Chondrocyte (in vitro differentiated cells): ENCODE results near the gene ENAM. TPM values are rescaled to one million over a fixed set of nuclear protein-coding genes. Genes with fewer than 3 reads are reported as not detected.

ENCODE experiments used
- DNase-seq: peaks from one replicate; pipeline ENCODE4 v3.0.0; 2021; ENCODE audit warnings: mixed read lengths, low spot score
- H3K27ac Mint-ChIP-seq: one replicate; pipeline ENCODE4 v1.8.0; 2021; ENCODE audit warnings: mild to moderate bottlenecking, moderate library complexity, mixed read lengths; ENCODE audit not compliant: unreplicated experiment
- H3K27me3 Mint-ChIP-seq: 2 replicates; pipeline ENCODE4 v1.8.0; 2021; ENCODE audit warnings: low read depth, mixed read lengths
- H3K36me3 Mint-ChIP-seq: 2 replicates; pipeline ENCODE4 v1.8.0; 2021; ENCODE audit warnings: low read depth, mixed read lengths
- H3K4me1 Mint-ChIP-seq: 2 replicates; pipeline ENCODE4 v1.8.0; 2021; ENCODE audit warnings: low read depth, mild to moderate bottlenecking, mixed read lengths
- H3K4me3 Mint-ChIP-seq: one replicate; pipeline ENCODE4 v1.8.0; 2021; ENCODE audit warnings: mild to moderate bottlenecking, moderate library complexity, mixed read lengths; ENCODE audit not compliant: unreplicated experiment
- H3K9me3 Mint-ChIP-seq: 2 replicates; pipeline ENCODE4 v1.8.0; 2021; ENCODE audit warnings: low read depth, mixed read lengths
- CTCF ChIP-seq: fragments of 200-600 bp; sonication (generic); IDR thresholded peaks from 2 replicates; pipeline ENCODE4 v1.5.0; 2021; ENCODE audit warnings: antibody characterized with exemption, mild to moderate bottlenecking, moderate library complexity
- total RNA-seq: library from RNA; stranded (reverse); gene quantifications from 3 replicates; pipeline ENCODE4 v1.2.1, GENCODE V29; 2021

Gene ENAM
- total RNA-seq, 1 donor from 2014 or later = not detected

- Mint-ChIP-seq H3K4me3 (no peak overlapping the region), H3K36me3 (no peaks in the 10 kb centered on the region)
These were observed 924 bp upstream of the ENAM start for GRCh38 chr4:70627620-70628019.

GRCh38 chr4:70629469-70630090, 1.0 kb downstream of the ENAM start:
- H3K4me1 Mint-ChIP-seq = peaks cover 20% of the 10 kb centered on the region
- TF ChIP-seq CTCF = no peak
- H3K4me3 Mint-ChIP-seq = no peak overlapping the region
- H3K27ac Mint-ChIP-seq = no peak overlapping the region
- no peaks in the 10 kb centered on the region for H3K9me3 Mint-ChIP-seq
- DNase-seq = no peak
- no peaks in the 10 kb centered on the region for H3K27me3 Mint-ChIP-seq
- no peaks in the 10 kb centered on the region for H3K36me3 Mint-ChIP-seq

More at GRCh38 chr4:70627620-70628019, 924 bp upstream of the ENAM start:
- no peaks in the 10 kb centered on the region for H3K27me3 Mint-ChIP-seq
- H3K4me1 Mint-ChIP-seq = peaks cover 20% of the 10 kb centered on the region
- no peak for TF ChIP-seq CTCF
- no peaks in the 10 kb centered on the region for H3K9me3 Mint-ChIP-seq
- no peak overlapping the region for H3K27ac Mint-ChIP-seq
- DNase-seq = no peak

DNA sequence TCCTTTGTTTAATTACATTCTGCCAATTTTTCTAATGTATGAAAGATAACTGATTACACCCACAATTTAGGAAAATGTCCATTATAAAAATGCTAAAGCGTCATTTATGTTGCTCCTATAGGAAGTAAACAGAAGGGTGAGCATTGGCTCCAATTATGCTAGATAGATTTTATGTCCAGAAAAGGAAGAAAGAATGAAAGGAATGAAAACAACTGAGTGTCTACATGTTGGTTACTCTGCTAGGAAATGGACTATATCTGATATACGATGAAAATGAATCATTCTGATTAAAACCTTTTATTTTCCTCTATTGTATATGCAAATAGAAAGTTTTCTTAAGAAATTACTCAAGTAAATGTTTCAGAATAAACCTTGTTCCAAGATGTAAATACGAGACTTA, 1.6 kb downstream of the ENAM start:
- TF ChIP-seq CTCF = no peak
- Mint-ChIP-seq H3K36me3 (no peaks in the 10 kb centered on the region), H3K27me3 (no peaks in the 10 kb centered on the region), H3K4me1 (peaks cover 20% of the 10 kb centered on the region), H3K4me3 (no peak overlapping the region), H3K9me3 (no peaks in the 10 kb centered on the region), H3K27ac (no peak overlapping the region)
- no peak for DNase-seq

DNA sequence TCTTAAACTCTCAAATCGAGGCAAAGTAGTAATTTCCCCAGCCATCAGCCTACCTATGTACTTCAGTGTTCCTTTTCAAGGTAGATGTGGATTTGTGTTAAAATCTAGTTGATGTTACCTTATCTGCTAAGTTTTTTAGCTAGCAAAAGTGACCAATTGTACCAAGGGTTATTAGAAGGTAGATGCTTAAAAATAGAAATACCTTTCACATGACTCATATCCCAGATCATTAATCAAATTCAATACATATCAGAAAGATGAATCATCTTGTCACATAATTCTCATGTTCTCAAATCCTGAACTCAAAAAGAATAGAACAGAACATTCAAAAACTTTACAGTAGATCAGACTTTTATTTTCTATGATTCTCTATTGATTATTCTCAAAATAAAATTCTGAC, 3.5 kb downstream of the ENAM start:
- H3K9me3 Mint-ChIP-seq = no peaks in the 10 kb centered on the region
- no peak for DNase-seq
- H3K36me3 Mint-ChIP-seq = no peaks in the 10 kb centered on the region
- TF ChIP-seq CTCF = no peak
- H3K4me1 Mint-ChIP-seq = peaks cover 20% of the 10 kb centered on the region
- no peak overlapping the region for H3K27ac Mint-ChIP-seq
- no peak overlapping the region for H3K4me3 Mint-ChIP-seq
- H3K27me3 Mint-ChIP-seq = no peaks in the 10 kb centered on the region

GRCh38 chr4:70634482-70634881, 5.9 kb downstream of the ENAM start:
- H3K27me3 Mint-ChIP-seq = no peaks in the 10 kb centered on the region
- no peak for TF ChIP-seq CTCF
- no peak overlapping the region for H3K4me3 Mint-ChIP-seq
- DNase-seq = no peak
- H3K9me3 Mint-ChIP-seq = no peaks in the 10 kb centered on the region
- peaks cover 23% of the 10 kb centered on the region for H3K4me1 Mint-ChIP-seq
- H3K36me3 Mint-ChIP-seq = no peaks in the 10 kb centered on the region
- no peak overlapping the region for H3K27ac Mint-ChIP-seq
